ENCODE data around the gene HNF1A. TPM values are rescaled to one million over a fixed set of nuclear protein-coding genes. Genes with fewer than 3 reads are reported as not detected.

HNF1A gene, protein sequence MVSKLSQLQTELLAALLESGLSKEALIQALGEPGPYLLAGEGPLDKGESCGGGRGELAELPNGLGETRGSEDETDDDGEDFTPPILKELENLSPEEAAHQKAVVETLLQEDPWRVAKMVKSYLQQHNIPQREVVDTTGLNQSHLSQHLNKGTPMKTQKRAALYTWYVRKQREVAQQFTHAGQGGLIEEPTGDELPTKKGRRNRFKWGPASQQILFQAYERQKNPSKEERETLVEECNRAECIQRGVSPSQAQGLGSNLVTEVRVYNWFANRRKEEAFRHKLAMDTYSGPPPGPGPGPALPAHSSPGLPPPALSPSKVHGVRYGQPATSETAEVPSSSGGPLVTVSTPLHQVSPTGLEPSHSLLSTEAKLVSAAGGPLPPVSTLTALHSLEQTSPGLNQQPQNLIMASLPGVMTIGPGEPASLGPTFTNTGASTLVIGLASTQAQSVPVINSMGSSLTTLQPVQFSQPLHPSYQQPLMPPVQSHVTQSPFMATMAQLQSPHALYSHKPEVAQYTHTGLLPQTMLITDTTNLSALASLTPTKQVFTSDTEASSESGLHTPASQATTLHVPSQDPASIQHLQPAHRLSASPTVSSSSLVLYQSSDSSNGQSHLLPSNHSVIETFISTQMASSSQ
- 13.7 and 15.1 TPM in 2 replicates for total RNA-seq
- long read RNA-seq, partial matches to known transcripts = 1 of 2 reads
- long read RNA-seq, other reads (novel, unspliced or antisense) = 1 of 2 reads

DNA sequence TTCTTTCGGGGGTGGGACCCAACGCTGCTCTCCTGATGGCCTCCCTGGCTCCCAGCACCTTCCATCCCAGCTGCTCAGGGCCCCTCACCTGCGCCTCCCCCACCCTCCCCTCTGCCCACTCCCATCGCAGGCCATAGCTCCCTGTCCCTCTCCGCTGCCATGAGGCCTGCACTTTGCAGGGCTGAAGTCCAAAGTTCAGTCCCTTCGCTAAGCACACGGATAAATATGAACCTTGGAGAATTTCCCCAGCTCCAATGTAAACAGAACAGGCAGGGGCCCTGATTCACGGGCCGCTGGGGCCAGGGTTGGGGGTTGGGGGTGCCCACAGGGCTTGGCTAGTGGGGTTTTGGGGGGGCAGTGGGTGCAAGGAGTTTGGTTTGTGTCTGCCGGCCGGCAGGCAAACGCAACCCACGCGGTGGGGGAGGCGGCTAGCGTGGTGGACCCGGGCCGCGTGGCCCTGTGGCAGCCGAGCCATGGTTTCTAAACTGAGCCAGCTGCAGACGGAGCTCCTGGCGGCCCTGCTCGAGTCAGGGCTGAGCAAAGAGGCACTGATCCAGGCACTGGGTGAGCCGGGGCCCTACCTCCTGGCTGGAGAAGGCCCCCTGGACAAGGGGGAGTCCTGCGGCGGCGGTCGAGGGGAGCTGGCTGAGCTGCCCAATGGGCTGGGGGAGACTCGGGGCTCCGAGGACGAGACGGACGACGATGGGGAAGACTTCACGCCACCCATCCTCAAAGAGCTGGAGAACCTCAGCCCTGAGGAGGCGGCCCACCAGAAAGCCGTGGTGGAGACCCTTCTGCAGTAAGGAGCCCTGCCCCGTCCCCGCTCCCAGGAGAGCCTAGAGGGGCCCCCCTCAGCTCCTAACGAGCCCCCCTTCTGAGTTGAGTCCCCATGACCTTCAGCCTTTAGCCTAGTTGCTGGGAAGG, at the start of gene HNF1A:
Gene HNF1A (plus strand): TSS at position 248 of the 924 bp plus-strand sequence. CDS start 226 bp downstream, at position 474.
- peak within 1 kb of the TSS; percentile 98 for H3K27ac Mint-ChIP-seq
- DNase-seq (ENCODE audit: low spot score, unreplicated experiment) = no peak
- H3K27me3 Mint-ChIP-seq = no peaks in the 10 kb centered on the region
- H3K9me3 Mint-ChIP-seq (ENCODE audit: low read depth) = no peaks in the 10 kb centered on the region
- H3K4me1 Mint-ChIP-seq (ENCODE audit: low read depth) = peaks cover 46% of the 10 kb centered on the region
- TF ChIP-seq, protein P1, sequence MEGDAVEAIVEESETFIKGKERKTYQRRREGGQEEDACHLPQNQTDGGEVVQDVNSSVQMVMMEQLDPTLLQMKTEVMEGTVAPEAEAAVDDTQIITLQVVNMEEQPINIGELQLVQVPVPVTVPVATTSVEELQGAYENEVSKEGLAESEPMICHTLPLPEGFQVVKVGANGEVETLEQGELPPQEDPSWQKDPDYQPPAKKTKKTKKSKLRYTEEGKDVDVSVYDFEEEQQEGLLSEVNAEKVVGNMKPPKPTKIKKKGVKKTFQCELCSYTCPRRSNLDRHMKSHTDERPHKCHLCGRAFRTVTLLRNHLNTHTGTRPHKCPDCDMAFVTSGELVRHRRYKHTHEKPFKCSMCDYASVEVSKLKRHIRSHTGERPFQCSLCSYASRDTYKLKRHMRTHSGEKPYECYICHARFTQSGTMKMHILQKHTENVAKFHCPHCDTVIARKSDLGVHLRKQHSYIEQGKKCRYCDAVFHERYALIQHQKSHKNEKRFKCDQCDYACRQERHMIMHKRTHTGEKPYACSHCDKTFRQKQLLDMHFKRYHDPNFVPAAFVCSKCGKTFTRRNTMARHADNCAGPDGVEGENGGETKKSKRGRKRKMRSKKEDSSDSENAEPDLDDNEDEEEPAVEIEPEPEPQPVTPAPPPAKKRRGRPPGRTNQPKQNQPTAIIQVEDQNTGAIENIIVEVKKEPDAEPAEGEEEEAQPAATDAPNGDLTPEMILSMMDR (IDR thresholded peaks at IDR 0.05; ENCODE audit: unreplicated experiment) = no peak
- H3K36me3 Mint-ChIP-seq (ENCODE audit: insufficient read depth) = peaks cover 12% of the 10 kb centered on the region
- peak within 1 kb of the TSS; percentile 91 for H3K4me3 Mint-ChIP-seq (ENCODE audit: low read depth)

DNA sequence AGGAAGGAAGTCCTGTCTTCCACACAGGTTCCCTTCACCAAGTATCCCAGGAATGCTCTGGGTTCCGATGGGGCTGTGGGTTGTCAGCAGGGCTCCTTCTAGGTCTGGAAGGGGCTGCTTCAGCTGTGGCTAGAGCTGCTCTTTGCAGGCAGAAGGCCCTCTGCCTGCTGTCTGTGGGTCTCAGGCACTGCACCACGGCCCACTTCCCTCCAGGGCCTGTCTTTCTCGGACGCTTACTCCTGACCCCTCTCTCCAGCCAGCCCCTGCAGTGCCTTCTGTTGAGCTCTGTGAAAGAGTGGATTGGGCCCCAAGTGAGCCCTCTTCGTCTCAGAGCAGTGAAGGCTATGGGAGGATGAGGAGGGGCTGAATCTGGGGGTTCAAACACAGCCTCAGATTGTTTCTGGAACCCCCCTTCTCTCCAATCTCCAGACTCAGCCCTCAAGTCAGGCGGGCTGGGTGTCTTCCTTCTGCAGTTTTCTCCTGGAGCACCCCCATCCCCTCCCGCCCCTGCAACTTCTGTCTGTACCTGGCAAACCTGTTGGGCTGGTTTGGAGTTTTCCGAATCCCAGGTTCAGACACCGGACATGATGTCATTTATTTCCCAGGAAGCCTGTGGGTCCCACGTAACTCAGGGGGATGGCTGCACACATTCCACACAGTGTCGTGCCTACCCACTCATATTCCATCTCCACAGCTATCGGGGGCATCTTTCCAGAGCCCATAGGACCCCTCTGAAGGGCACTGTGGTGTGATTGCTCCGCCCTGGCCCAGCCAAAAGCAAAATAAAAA, 49.3 kb upstream of the HNF1A start:
- peaks cover 6% of the 10 kb centered on the region for H3K27me3 Mint-ChIP-seq
- no peaks in the 10 kb centered on the region for H3K36me3 Mint-ChIP-seq (ENCODE audit: insufficient read depth)
- TF ChIP-seq, protein P1 (IDR thresholded peaks at IDR 0.05; ENCODE audit: unreplicated experiment) = no peak
- H3K4me3 Mint-ChIP-seq (ENCODE audit: low read depth) = no peak overlapping the region
- H3K4me1 Mint-ChIP-seq (ENCODE audit: low read depth) = peaks cover 5% of the 10 kb centered on the region
- peak overlapping the region; percentile 89 for H3K27ac Mint-ChIP-seq
- DNase-seq (ENCODE audit: low spot score, unreplicated experiment) = peak; percentile 32
- H3K9me3 Mint-ChIP-seq (ENCODE audit: low read depth) = no peaks in the 10 kb centered on the region

DNA sequence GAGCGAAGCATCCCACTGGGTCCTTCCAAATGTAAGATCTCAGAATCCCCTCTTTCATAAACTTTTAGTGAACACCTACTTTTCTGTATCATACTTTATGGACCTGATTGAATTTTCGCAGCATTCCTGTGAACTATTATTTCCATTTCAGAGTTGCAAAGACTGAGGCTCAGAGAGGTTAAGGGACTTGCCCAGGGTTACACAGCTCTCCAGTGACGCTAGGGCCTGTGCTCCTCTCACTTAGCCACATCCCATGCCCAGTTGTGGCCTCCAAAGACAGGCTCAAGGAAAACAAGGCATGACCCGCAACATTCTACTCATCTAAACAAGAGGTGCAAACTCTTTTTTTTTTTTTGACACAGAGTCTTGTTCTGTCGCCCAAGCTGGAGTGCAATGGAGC, 48.3 kb upstream of the HNF1A start:
- no peaks in the 10 kb centered on the region for H3K36me3 Mint-ChIP-seq (ENCODE audit: insufficient read depth)
- H3K27ac Mint-ChIP-seq = no peak overlapping the region
- H3K4me1 Mint-ChIP-seq (ENCODE audit: low read depth) = peaks cover 5% of the 10 kb centered on the region
- TF ChIP-seq, protein P1 (IDR thresholded peaks at IDR 0.05; ENCODE audit: unreplicated experiment) = no peak
- no peak for DNase-seq (ENCODE audit: low spot score, unreplicated experiment)
- H3K27me3 Mint-ChIP-seq = peaks cover 6% of the 10 kb centered on the region
- H3K4me3 Mint-ChIP-seq (ENCODE audit: low read depth) = no peak overlapping the region
- no peaks in the 10 kb centered on the region for H3K9me3 Mint-ChIP-seq (ENCODE audit: low read depth)

DNA sequence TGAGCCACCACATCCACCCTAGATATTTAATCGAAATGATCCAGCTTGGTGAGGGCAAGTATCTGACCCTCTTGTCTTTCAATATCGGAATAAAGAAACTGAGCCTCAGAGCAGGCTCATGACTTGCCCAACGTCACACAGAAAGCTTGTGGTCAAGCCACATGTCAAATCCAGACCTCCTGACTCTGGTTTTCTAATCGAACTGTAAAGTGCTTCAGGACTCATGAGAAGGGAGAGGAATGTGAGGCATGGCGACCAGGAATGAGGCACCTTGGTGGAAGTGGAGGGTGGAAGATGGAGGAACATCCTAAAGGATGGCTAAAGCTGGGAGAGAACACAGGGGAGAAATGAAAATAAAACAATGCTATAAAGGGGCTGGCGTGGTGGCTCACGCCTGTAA, 46.3 kb upstream of the HNF1A start:
- DNase-seq (ENCODE audit: low spot score, unreplicated experiment) = no peak
- TF ChIP-seq, protein P1 (IDR thresholded peaks at IDR 0.05; ENCODE audit: unreplicated experiment) = no peak
- Mint-ChIP-seq H3K27me3 (peaks cover 15% of the 10 kb centered on the region), H3K27ac (no peak overlapping the region), H3K4me1 (ENCODE audit: low read depth) (peaks cover 5% of the 10 kb centered on the region), H3K36me3 (ENCODE audit: insufficient read depth) (no peaks in the 10 kb centered on the region), H3K4me3 (ENCODE audit: low read depth) (no peak overlapping the region), H3K9me3 (ENCODE audit: low read depth) (no peaks in the 10 kb centered on the region)
